ENCODE data around the gene AGPAT2.

GRCh38 chr9:136686794-136687711 is at the start of gene AGPAT2:
- no peak for TF ChIP-seq GATA2 (IDR thresholded peaks at IDR 0.05; ENCODE audit: low read depth, low read length)
- TF ChIP-seq GATA3 (IDR thresholded peaks at IDR 0.05; ENCODE audit: low read depth, low read length) = no peak

Measured in SH-SY5Y (cell line).